HCT116 (cell line): Measurements from ENCODE around the gene KCNMB2. TPM values are rescaled to one million over a fixed set of nuclear protein-coding genes. Genes with fewer than 3 reads are reported as not detected.

Source experiments
- ATAC-seq: fragments of 200-7000 bp; cut with Tn5 transposase; 2 replicates; pipeline ENCODE4 v1.9.1; 2020; ENCODE audit warnings: mild to moderate bottlenecking, moderate library complexity
- Bru-seq: library from RNA; stranded (reverse); fragments of 400-500 nt; gene quantifications from one replicate; lab custom pipeline; 2021; lab: Mats Ljungman, UMichigan
- BruChase-seq, 2 experiments: library from RNA; stranded (reverse); fragments of 400-500 nt; gene quantifications; one replicate each; lab custom pipeline; 2021; lab: Mats Ljungman, UMichigan
- BruUV-seq: library from RNA; stranded (reverse); fragments of 400-500 nt; replicated peaks from 2 replicates; lab custom pipeline; 2021; lab: Mats Ljungman, UMichigan
- CTCF ChIA-PET: fragments of 300-600 bp; sonication (Branson Sonifier 250); formaldehyde crosslinking; loops from one replicate; lab custom pipeline; 2021; ENCODE audit warnings: antibody characterized with exemption; lab: Charles Lee
- POLR2A ChIA-PET: fragments of 300-600, 350-600 bp; sonication (Branson Sonifier 250); formaldehyde crosslinking; loops from one replicate; lab custom pipeline; 2021; ENCODE audit warnings: antibody characterized with exemption; lab: Charles Lee
- RAD21 ChIA-PET, 2 experiments: fragments of 300-600 bp; sonication (Branson Sonifier 250); formaldehyde crosslinking; loops; one replicate each; lab custom pipeline; 2023; ENCODE audit warnings: low total read pairs in 2 of 2; ENCODE audit not compliant: uncharacterized antibody in 2 of 2, unreplicated experiment in 2 of 2, low non-redundant PET in 1 of 2; lab: Charles Lee
- DNase-seq: peaks from one replicate; pipeline ENCODE4 v3.0.0-alpha.2; 2010; ENCODE audit warnings: low read depth, low spot score
- H2AFZ ChIP-seq: fragments of 200-600 bp; shearing (Covaris generic), sonication (generic); 2 replicates; pipeline ENCODE4 v1.6.1; 2017; ENCODE audit warnings: low read depth, mixed run types, mixed read lengths, antibody characterized with exemption, low read length; ENCODE audit not compliant: poor library complexity, severe bottlenecking
- H3K27ac ChIP-seq: 2 replicates; pipeline ENCODE4 v1.5.1; 2012; ENCODE audit warnings: low read depth, low read length
- H3K27me3 ChIP-seq: fragments of 200-600 bp; sonication (generic); 2 replicates; pipeline ENCODE4 v1.6.1; 2016; ENCODE audit warnings: mixed run types, low read length, mixed read lengths; ENCODE audit not compliant: insufficient read depth
- H3K36me3 ChIP-seq, 2 experiments: fragments of 200-500 bp in 1 of 2; fragments of 200-600 bp in 1 of 2; sonication (Bioruptor generic) in 1 of 2; sonication (generic) in 1 of 2; 2 replicates each; pipeline versions ENCODE4 v1.5.1 to v1.6.1; 2014 to 2016; ENCODE audit warnings: low read length in 2 of 2, inconsistent platforms in 1 of 2, mixed read lengths in 1 of 2, mixed run types in 1 of 2; ENCODE audit not compliant: insufficient read depth in 2 of 2, control insufficient read depth in 1 of 2
- H3K4me1 ChIP-seq, 2 experiments: fragments of 200-600 bp in 1 of 2; sonication (generic) in 1 of 2; 2 replicates each; pipeline versions ENCODE4 v1.5.1 to v1.6.1; 2012 to 2017; ENCODE audit warnings: low read length in 2 of 2, inconsistent platforms in 1 of 2, mild to moderate bottlenecking in 1 of 2, mixed read lengths in 1 of 2, mixed run types in 1 of 2, moderate library complexity in 1 of 2; ENCODE audit not compliant: insufficient read depth in 2 of 2, control insufficient read depth in 1 of 2
- H3K4me2 ChIP-seq: fragments of 200-600 bp; sonication (generic); 2 replicates; pipeline ENCODE4 v1.6.1; 2017; ENCODE audit warnings: mixed run types, low read length, mixed read lengths
- H3K4me3 ChIP-seq, 2 experiments: fragments of 200-600 bp in 1 of 2; sonication (generic) in 1 of 2; replicated peaks in 1 of 2; 2 replicates each; pipeline ENCODE4 v1.5.1; 2011 to 2016; ENCODE audit warnings: low read length in 2 of 2, control low read depth in 1 of 2, low read depth in 1 of 2, mild to moderate bottlenecking in 1 of 2, mixed read lengths in 1 of 2, mixed run types in 1 of 2
- H3K79me2 ChIP-seq: fragments of 200-600 bp; sonication (generic); 2 replicates; pipeline ENCODE4 v1.6.1; 2017; ENCODE audit warnings: mild to moderate bottlenecking, mixed run types, low read length, moderate library complexity, mixed read lengths; ENCODE audit not compliant: insufficient read depth
- H3K9ac ChIP-seq: fragments of 200-600 bp; sonication (generic); 2 replicates; pipeline ENCODE4 v1.6.1; 2016; ENCODE audit warnings: low read length, mixed read lengths
- H3K9me2 ChIP-seq: fragments of 200-600 bp; sonication (generic), shearing (Covaris generic); 2 replicates; pipeline ENCODE4 v1.6.1; 2017; ENCODE audit warnings: mixed run types, mild to moderate bottlenecking, moderate library complexity; ENCODE audit not compliant: insufficient read depth
- H3K9me3 ChIP-seq, 2 experiments: fragments of 200-500 bp in 1 of 2; fragments of 200-600 bp in 1 of 2; sonication (Bioruptor generic) in 1 of 2; sonication (generic) in 1 of 2; 2 replicates each; pipeline ENCODE4 v1.6.1; 2014 to 2017; ENCODE audit warnings: low read length in 2 of 2, mixed read lengths in 2 of 2, inconsistent platforms in 1 of 2, low read depth in 1 of 2, mild to moderate bottlenecking in 1 of 2, mixed run types in 1 of 2, moderate library complexity in 1 of 2; ENCODE audit not compliant: control insufficient read depth in 1 of 2, insufficient read depth in 1 of 2
- H4K20me1 ChIP-seq: fragments of 200-600 bp; sonication (generic), shearing (Covaris generic); 2 replicates; pipeline ENCODE4 v1.6.1; 2017; ENCODE audit warnings: mixed run types, mild to moderate bottlenecking, moderate library complexity; ENCODE audit not compliant: insufficient read depth
- CEBPB ChIP-seq: IDR thresholded peaks from 2 replicates; pipeline ENCODE4 v1.6.1; 2012; ENCODE audit warnings: low read depth
- CTCF ChIP-seq, 3 experiments: fragments of 200-600 bp in 1 of 3; sonication (generic) in 1 of 3; IDR thresholded peaks in 2 of 3; conservative IDR thresholded peaks in 1 of 3; 2 replicates each; pipeline ENCODE4 v1.5.1; 2012 to 2017; ENCODE audit warnings: low read depth in 2 of 3, low read length in 2 of 3, antibody characterized with exemption in 1 of 3, borderline replicate concordance in 1 of 3, control low read depth in 1 of 3, mild to moderate bottlenecking in 1 of 3, mixed read lengths in 1 of 3, mixed run types in 1 of 3, moderate library complexity in 1 of 3; ENCODE audit not compliant: insufficient read depth in 1 of 3
- EZH2phosphoT487 ChIP-seq: fragments of 200-600 bp; IDR thresholded peaks from 2 replicates; pipeline ENCODE4 v1.6.1; 2018; ENCODE audit warnings: antibody characterized with exemption, borderline replicate concordance
- JUND ChIP-seq: IDR thresholded peaks from 2 replicates; pipeline ENCODE4 v1.6.1; 2012
- POLR2AphosphoS5 ChIP-seq: IDR thresholded peaks from 2 replicates; pipeline ENCODE4 v1.6.1; 2011; ENCODE audit warnings: mild to moderate bottlenecking, low read depth, low read length, moderate library complexity
- RAD21 ChIP-seq: IDR thresholded peaks from 2 replicates; pipeline ENCODE4 v1.6.1; 2012; ENCODE audit warnings: low read depth, mild to moderate bottlenecking
- ZNF274 ChIP-seq: fragments of 200-500 bp; sonication (Bioruptor generic); IDR thresholded peaks from 2 replicates; pipeline ENCODE4 v1.6.1; 2014; ENCODE audit warnings: mild to moderate bottlenecking, low read depth, low read length, inconsistent platforms
- intact Hi-C: fragments of 100-400 bp; cut with micrococcal nuclease; formaldehyde crosslinking; loops from 2 replicates; pipeline ENCODE4 v1.10.0; 2022
- long read RNA-seq: library from polyadenylated mRNA; unstranded; transcript quantifications from one replicate; pipeline ENCODE4 v2.0.0, GENCODE V29; 2021; ENCODE audit not compliant: unreplicated experiment
- polyA plus RNA-seq: library from polyadenylated mRNA; unstranded; fragments of >200 nt; gene quantifications from 2 replicates; pipeline ENCODE4 v1.2.1, GENCODE V29; 2012; ENCODE audit warnings: missing spikeins
- total RNA-seq: library from RNA; stranded (reverse); gene quantifications from one replicate; pipeline ENCODE4 v1.2.1, GENCODE V29; 2021; ENCODE audit not compliant: unreplicated experiment

Gene KCNMB2
- not detected for total RNA-seq
- polyA plus RNA-seq: not detected in 2 replicates
- not detected for Bru-seq, nascent RNA
- not detected for BruChase-seq, experiment 1, labeled RNA remaining after a 6-hour chase
- BruChase-seq, experiment 2, labeled RNA remaining after a 2-hour chase: not detected
- long read RNA-seq: 0 reads

GRCh38 chr3:178536211-178537079, at the start of gene KCNMB2:
KCNMB2 (plus strand) TSS chr3:178536436.
- no peak for TF ChIP-seq RAD21
- no peak for TF ChIP-seq CTCF (IDR thresholded peaks at IDR 0.05 in 2 of 3, conservative IDR thresholded peaks at IDR 0.05 in 1 of 3; ENCODE audit: borderline replicate concordance in 1 of 3, insufficient read depth in 1 of 3, low read depth in 2 of 3, low read length in 2 of 3)
- TF ChIP-seq JUND: no peak
- TF ChIP-seq ZNF274: no peak
- TF ChIP-seq EZH2phosphoT487: no peak
- TF ChIP-seq POLR2AphosphoS5: no peak
- no peak for TF ChIP-seq CEBPB
- Histone ChIP-seq H3K9me3 (no peaks in the 10 kb centered on the region), H3K27me3 (no peaks in the 10 kb centered on the region), H3K9ac (no peak within 1 kb of the TSS), H2AFZ (no peak within 1 kb of the TSS), H4K20me1 (no peaks in the 10 kb centered on the region), H3K9me2 (no peaks in the 10 kb centered on the region), H3K4me2 (no peak within 1 kb of the TSS), H3K4me3 (no peak within 1 kb of the TSS), H3K79me2 (no peaks in the 10 kb centered on the region), H3K27ac (no peak within 1 kb of the TSS), H3K4me1 (no peaks in the 10 kb centered on the region), H3K36me3 (no peaks in the 10 kb centered on the region)
- ChIA-PET CTCF (no interaction called here), POLR2A (no interaction called here), RAD21 (no interaction called here)
- no peak for DNase-seq
- BruUV-seq: no TSS peak
- ATAC-seq: no peak
- intact Hi-C loops: no loop called here
